NT2/D1 (cell line): ENCODE data around the gene UNC45A.

Experiments used
- SUZ12 ChIP-seq: IDR thresholded peaks from 2 replicates; pipeline ENCODE4 v1.6.1; 2011; ENCODE audit not compliant: insufficient read length, insufficient read depth; ENCODE audit errors: extremely low read depth
- ZNF274 ChIP-seq: IDR thresholded peaks from 2 replicates; pipeline ENCODE4 v1.6.1; 2011; ENCODE audit warnings: mild to moderate bottlenecking, low read depth, low read length

- no peak for TF ChIP-seq ZNF274
- TF ChIP-seq SUZ12, result no peak
Observed at GRCh38 chr15:90902840-90903732, 32.0 kb upstream of the UNC45A start, which contains the start of gene MAN2A2.
